Upper lobe of left lung (tissue), 4 donors: Measurements from ENCODE around the gene NKAP.

ENCODE experiments used
- CTCF ChIP-seq, 6 experiments: fragments of 450-650 bp in 4 of 6; fragments of 200-600 bp in 2 of 6; sonication (generic) in 2 of 6; IDR thresholded peaks; one replicate each; pipeline ENCODE4 v1.5.1; 2016 to 2019; ENCODE audit warnings: antibody characterized with exemption in 6 of 6
- EP300 ChIP-seq, 4 donors: sonication (generic); formaldehyde crosslinking; IDR thresholded peaks; one replicate each; pipeline ENCODE4 v1.5.1; 2017; ENCODE audit warnings: antibody characterized with exemption in 4 of 4, control low read depth in 2 of 4
- POLR2A ChIP-seq, 4 donors: fragments of 450-650 bp; IDR thresholded peaks; one replicate each; pipeline ENCODE4 v1.5.1; 2016 to 2017; ENCODE audit warnings: antibody characterized with exemption in 4 of 4, mild to moderate bottlenecking in 2 of 4

DNA sequence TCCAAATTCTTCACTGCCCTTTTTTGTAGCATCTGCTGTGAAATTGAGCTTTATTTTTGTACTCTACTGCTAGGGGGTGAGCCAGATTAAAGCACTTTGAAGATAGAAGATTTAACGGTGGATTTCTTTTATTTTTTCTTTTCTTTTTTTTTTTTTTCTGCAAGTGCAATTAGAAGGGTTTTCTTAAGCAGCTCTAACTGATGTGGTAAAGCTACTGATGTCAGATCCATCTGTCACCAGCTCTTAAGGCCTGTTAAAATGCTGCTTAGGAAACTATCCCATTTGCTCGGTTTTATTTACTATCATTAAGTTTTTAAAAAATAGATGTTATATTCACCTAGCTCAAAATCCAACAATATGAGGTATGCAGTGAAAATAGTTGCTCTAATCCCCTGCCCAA lies 64.8 kb downstream of the NKAP start:
- no peak for TF ChIP-seq EP300 (IDR thresholded peaks at IDR 0.05)
- TF ChIP-seq CTCF (IDR thresholded peaks at IDR 0.05), result no peak
- no peak for TF ChIP-seq POLR2A (IDR thresholded peaks at IDR 0.05)
